ENCODE results near the gene THEMIS2. TPM values are rescaled to one million over a fixed set of nuclear protein-coding genes. Genes with fewer than 3 reads are reported as not detected.

Gene THEMIS2
- total and polyA plus RNA-seq, 2 of the 13 experiments (the other 11 are each of a cell fraction or from before 2014, with no cell fraction given) = 0.38 to 1.5 TPM

DNA sequence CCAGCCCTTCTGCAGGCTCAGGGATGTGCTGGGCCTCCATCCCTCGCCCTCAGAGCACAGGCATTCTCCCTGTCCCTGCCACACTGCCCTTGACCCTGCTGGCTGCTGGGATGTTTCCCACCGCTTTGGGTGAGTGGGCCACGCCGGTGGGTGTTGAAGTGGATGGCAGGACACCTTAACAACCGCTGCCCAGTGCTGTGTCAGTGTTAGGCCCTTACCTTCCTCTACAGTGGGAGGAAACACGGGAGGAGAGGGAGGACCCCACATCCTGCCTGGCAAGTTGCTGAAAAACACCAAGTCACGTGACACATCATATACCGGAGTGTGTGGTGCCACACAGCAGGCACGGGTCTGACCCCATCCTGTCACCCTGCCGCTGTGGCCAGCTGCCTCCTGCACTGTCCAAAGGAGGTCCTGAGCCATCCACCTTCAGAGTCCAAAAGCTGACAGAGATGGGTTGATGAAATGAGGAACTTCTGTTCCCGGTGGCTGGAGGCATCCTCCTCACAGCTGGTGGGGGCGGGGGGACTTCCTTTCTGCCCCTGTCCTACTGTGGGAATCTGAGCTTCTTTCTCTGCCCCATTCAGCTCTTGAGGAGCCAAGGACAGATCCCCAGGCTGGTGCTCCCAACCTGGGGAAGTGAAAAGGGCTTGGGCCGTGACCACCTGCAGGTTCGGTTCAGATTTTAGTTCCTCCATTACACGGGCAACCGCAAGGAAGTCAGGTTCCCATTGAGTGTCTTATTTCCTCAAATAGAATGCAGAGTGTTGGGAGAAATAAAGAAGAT lies 3.2 kb upstream of the THEMIS2 start (continued):
- no peak for TF ChIP-seq ZNF274 (CRISPR knock-in tag; IDR thresholded peaks at IDR 0.05)
- 0 out of 2 replicates have a peak, but pooled peaks have one; percentile 21 for TF ChIP-seq RNF2 (conservative IDR thresholded peaks at IDR 0.05; ENCODE audit: low read depth)
- no peak for TF ChIP-seq ZNF615 (CRISPR knock-in tag; IDR thresholded peaks at IDR 0.05; ENCODE audit: borderline replicate concordance)
- no peak for TF ChIP-seq ZNF800 (CRISPR knock-in tag; IDR thresholded peaks at IDR 0.05)
- 0 out of 2 replicates have a peak, but pooled peaks have one; percentile 19 for TF ChIP-seq ZMYM3 (CRISPR knock-in tag; IDR thresholded peaks at IDR 0.05)
- TF ChIP-seq ATF5 (CRISPR knock-in tag; IDR thresholded peaks at IDR 0.05; ENCODE audit: low read depth) = no peak
- peak; percentile 60 for TF ChIP-seq ZFX (CRISPR knock-in tag; IDR thresholded peaks at IDR 0.05; ENCODE audit: low read depth)
- no peak for TF ChIP-seq ZBED4 (CRISPR knock-in tag; IDR thresholded peaks at IDR 0.05; ENCODE audit: borderline replicate concordance)
- no peak for TF ChIP-seq U2AF2 (IDR thresholded peaks at IDR 0.05; ENCODE audit: low read depth, low read length)
- no peak for TF ChIP-seq ZNF567 (CRISPR knock-in tag; IDR thresholded peaks at IDR 0.05; ENCODE audit: borderline replicate concordance)
- no peak for TF ChIP-seq TARDBP (CRISPR knock-in tag; IDR thresholded peaks at IDR 0.05)
- TF ChIP-seq ZEB1 (IDR thresholded peaks at IDR 0.05; ENCODE audit: insufficient replicate concordance, low read depth) = no peak
- no peak for TF ChIP-seq DNMT3B (CRISPR knock-in tag; conservative IDR thresholded peaks at IDR 0.05)
- no peak for TF ChIP-seq ZNF512B (CRISPR knock-in tag; IDR thresholded peaks at IDR 0.05; ENCODE audit: borderline replicate concordance)
- no peak for TF ChIP-seq NR2C2 (CRISPR knock-in tag; IDR thresholded peaks at IDR 0.05; ENCODE audit: borderline replicate concordance)
- no peak for TF ChIP-seq DMTF1 (CRISPR knock-in tag; IDR thresholded peaks at IDR 0.05)
- peak; percentile 94 for TF ChIP-seq RAD51 (IDR thresholded peaks at IDR 0.05; ENCODE audit: borderline replicate concordance)

Measured in HepG2 (cell line).